HepG2 (cell line): ENCODE results near the gene ATL2. TPM values are rescaled to one million over a fixed set of nuclear protein-coding genes. Genes with fewer than 3 reads are reported as not detected.
A peak's percentile ranks its signal among the peaks of the same experiment; 100 is the strongest.

ENCODE experiments used
- AHDC1 ChIP-seq: sonication (generic); formaldehyde crosslinking; IDR thresholded peaks from 2 replicates; pipeline ENCODE4 v1.5.1; 2020; ENCODE audit warnings: mild to moderate bottlenecking, missing genetic modification reagents, borderline replicate concordance
- BCL3 ChIP-seq: sonication (generic); formaldehyde crosslinking; IDR thresholded peaks from 2 replicates; pipeline ENCODE4 v1.5.1; 2020; ENCODE audit warnings: mild to moderate bottlenecking, missing genetic modification reagents, moderate library complexity
- FOXC1 ChIP-seq: sonication (generic); formaldehyde crosslinking; IDR thresholded peaks from 2 replicates; pipeline ENCODE4 v1.8.0; 2022; ENCODE audit warnings: mild to moderate bottlenecking, missing genetic modification reagents, borderline replicate concordance
- GPN1 ChIP-seq: sonication (generic); formaldehyde crosslinking; IDR thresholded peaks from 2 replicates; pipeline ENCODE4 v1.5.1; 2020; ENCODE audit warnings: missing genetic modification reagents, borderline replicate concordance
- IKZF5 ChIP-seq: IDR thresholded peaks from 2 replicates; pipeline ENCODE4 v1.6.1; 2018; ENCODE audit warnings: missing genetic modification reagents, mild to moderate bottlenecking, missing compliant biosample characterization
- MIER2 ChIP-seq: IDR thresholded peaks from 2 replicates; pipeline ENCODE4 v1.6.1; 2016; ENCODE audit warnings: missing biosample characterization, missing genetic modification reagents
- MIXL1 ChIP-seq: IDR thresholded peaks from 2 replicates; pipeline ENCODE4 v1.6.1; 2016
- NONO ChIP-seq, 2 experiments: fragments of 450-650 bp in 1 of 2; sonication (generic) in 1 of 2; formaldehyde crosslinking in 1 of 2; IDR thresholded peaks in 1 of 2; conservative IDR thresholded peaks in 1 of 2; 2 replicates each; pipeline versions ENCODE4 v1.6.1 to v1.8.0; 2017 to 2022; ENCODE audit warnings: mild to moderate bottlenecking in 1 of 2, missing genetic modification reagents in 1 of 2, moderate library complexity in 1 of 2
- NR3C1 ChIP-seq: sonication (generic); formaldehyde crosslinking; IDR thresholded peaks from 2 replicates; pipeline ENCODE4 v1.4.0; 2020; ENCODE audit warnings: missing genetic modification reagents
- RARA ChIP-seq: IDR thresholded peaks from 2 replicates; pipeline ENCODE4 v1.6.1; 2016; ENCODE audit warnings: missing genetic modification reagents, missing compliant biosample characterization
- RFXANK ChIP-seq: IDR thresholded peaks from 2 replicates; pipeline ENCODE4 v1.6.1; 2016
- SALL2 ChIP-seq: sonication (generic); formaldehyde crosslinking; IDR thresholded peaks from 2 replicates; pipeline ENCODE4 v1.8.1; 2023; ENCODE audit warnings: mild to moderate bottlenecking, missing genetic modification reagents, inconsistent platforms
- SMC3 ChIP-seq: IDR thresholded peaks from 2 replicates; pipeline ENCODE4 v1.6.1; 2011; ENCODE audit warnings: low read length, improper control_type of control experiment
- TERF1 ChIP-seq: sonication (generic); formaldehyde crosslinking; IDR thresholded peaks from 2 replicates; pipeline ENCODE4 v1.8.0; 2022; ENCODE audit warnings: mild to moderate bottlenecking, missing genetic modification reagents, moderate library complexity
- ZNF432 ChIP-seq: sonication (generic); formaldehyde crosslinking; IDR thresholded peaks from 2 replicates; pipeline ENCODE4 v1.5.0; 2020; ENCODE audit warnings: missing genetic modification reagents, mild to moderate bottlenecking, borderline replicate concordance
- ZNF530 ChIP-seq: sonication (generic); formaldehyde crosslinking; IDR thresholded peaks from 2 replicates; pipeline ENCODE4 v1.5.0; 2020; ENCODE audit warnings: low read depth, mild to moderate bottlenecking, missing genetic modification reagents
- ZNF615 ChIP-seq: sonication (generic); formaldehyde crosslinking; IDR thresholded peaks from 2 replicates; pipeline ENCODE4 v1.5.0; 2020; ENCODE audit warnings: mild to moderate bottlenecking, missing genetic modification reagents, borderline replicate concordance
- ZNF672 ChIP-seq: sonication (generic); formaldehyde crosslinking; IDR thresholded peaks from 2 replicates; pipeline ENCODE4 v1.8.1; 2022; ENCODE audit warnings: missing genetic modification reagents
- ZNF7 ChIP-seq: IDR thresholded peaks from 2 replicates; pipeline ENCODE4 v1.6.1; 2016; ENCODE audit warnings: missing biosample characterization, missing genetic modification reagents
- ZNF772 ChIP-seq: sonication (generic); formaldehyde crosslinking; IDR thresholded peaks from 2 replicates; pipeline ENCODE4 v1.5.0; 2020; ENCODE audit warnings: mild to moderate bottlenecking, missing genetic modification reagents
- ZNF777 ChIP-seq: sonication (generic); formaldehyde crosslinking; IDR thresholded peaks from 2 replicates; pipeline ENCODE4 v1.4.0; 2020; ENCODE audit warnings: missing genetic modification reagents
- ZSCAN12 ChIP-seq: sonication (generic); formaldehyde crosslinking; IDR thresholded peaks from 2 replicates; pipeline ENCODE4 v1.9.0; 2021; ENCODE audit warnings: mild to moderate bottlenecking, missing genetic modification reagents
- polyA plus RNA-seq, 8 experiments: library from polyadenylated mRNA; depleted of rRNA in 3 of 8; stranded (reverse) in 7 of 8; unstranded in 1 of 8; fragments of >200 nt; fragmentation: Illumina TruSeq in 4 of 8; extraction: Trizol in 4 of 8; gene quantifications; 2 replicates each; pipeline versions ENCODE4 v1.2.1 to v1.2.3, GENCODE V29; 2011 to 2016; ENCODE audit warnings: low read depth in 4 of 8, missing spikeins in 1 of 8, mixed read lengths in 1 of 8; ENCODE audit not compliant: insufficient read depth in 1 of 8
- total RNA-seq, 5 experiments: library from RNA; depleted of rRNA; stranded (reverse); fragments of >200 nt; fragmentation: Illumina TruSeq; extraction: Trizol; gene quantifications; 2 replicates each; pipeline ENCODE4 v1.2.3, GENCODE V29; 2016; ENCODE audit warnings: low read depth in 1 of 5

ATL2 gene
- total and polyA plus RNA-seq, 2 of the 13 experiments (the other 11 are each of a cell fraction or from before 2014, with no cell fraction given): 56.5 to 119 TPM

- no peak; the same call in 1 of the 2 replicates for TF ChIP-seq AHDC1 (CRISPR knock-in tag)
- TF ChIP-seq TERF1 (CRISPR knock-in tag): no peak
- TF ChIP-seq MIXL1 (CRISPR knock-in tag): peak; percentile 66; the same call in 1 of the 2 replicates
- TF ChIP-seq SMC3: no peak
- peak; percentile 65; the same call in 1 of the 2 replicates for TF ChIP-seq BCL3 (CRISPR knock-in tag)
- no peak for TF ChIP-seq ZNF432 (CRISPR knock-in tag)
- TF ChIP-seq ZNF615 (CRISPR knock-in tag): no peak; the same call in 1 of the 2 replicates
- no peak for TF ChIP-seq IKZF5
- TF ChIP-seq NR3C1 (CRISPR knock-in tag): no peak
- TF ChIP-seq SALL2 (CRISPR knock-in tag): no peak
- TF ChIP-seq MIER2 (CRISPR knock-in tag): peak; percentile 63; the same call in 1 of the 2 replicates
- TF ChIP-seq ZNF777: no peak
- peak; percentile 76 for TF ChIP-seq RARA (CRISPR knock-in tag)
- no peak for TF ChIP-seq ZNF530 (CRISPR knock-in tag)
- TF ChIP-seq GPN1: no peak
- 0 out of 2 replicates have a peak, but pooled peaks have one; percentile 59 for TF ChIP-seq FOXC1 (CRISPR knock-in tag)
- no peak for TF ChIP-seq ZNF672
- no peak for TF ChIP-seq NONO (IDR thresholded peaks at IDR 0.05)
- peak; percentile 79 for TF ChIP-seq NONO (CRISPR knock-in tag; conservative IDR thresholded peaks at IDR 0.05)
- no peak for TF ChIP-seq ZNF7 (CRISPR knock-in tag)
- no peak for TF ChIP-seq ZSCAN12
- peak; percentile 64; the same call in 1 of the 2 replicates for TF ChIP-seq ZNF772 (CRISPR knock-in tag)
- TF ChIP-seq RFXANK (CRISPR knock-in tag): no peak
These were observed 30.1 kb upstream of the ATL2 start (continued) for GRCh38 chr2:38407111-38407682.
